ENCODE data around the gene SH3TC2. TPM values are rescaled to one million over a fixed set of nuclear protein-coding genes. Genes with fewer than 3 reads are reported as not detected.

SH3TC2 gene
- total RNA-seq, 1 donor from 2014 or later: 0.25 TPM

- Mint-ChIP-seq H3K4me3 (ENCODE audit: unreplicated experiment) (no peak overlapping the region), H3K27ac (ENCODE audit: unreplicated experiment) (no peak overlapping the region), H3K27me3 (ENCODE audit: unreplicated experiment) (no peaks in the 10 kb centered on the region), H3K36me3 (ENCODE audit: unreplicated experiment) (no peaks in the 10 kb centered on the region), H3K9me3 (ENCODE audit: unreplicated experiment) (no peaks in the 10 kb centered on the region), H3K4me1 (ENCODE audit: low read depth, unreplicated experiment) (peaks cover 2% of the 10 kb centered on the region)
- TF ChIP-seq CTCF (IDR thresholded peaks at IDR 0.05; ENCODE audit: partially characterized antibody, unreplicated experiment): no peak
- no peak for DNase-seq
These were observed 106.1 kb downstream of the SH3TC2 start for GRCh38 chr5:148956477-148957385.

Small RNA genes within 50 kb of the gene (microRNA-seq; reads per million reads assigned to microRNA genes)
- gene MIR584 (ENCODE audit: unreplicated experiment): 1.9 reads per million, percentile 11 among the genes with 10 or more reads in this experiment

Other genes with a start within 250 kb of the SH3TC2 start
- gene ADRB2, start 236.5 kb downstream of the SH3TC2 start, total RNA-seq (ENCODE audit: unreplicated experiment): not detected
- gene ABLIM3, start 78.4 kb upstream of the SH3TC2 start, total RNA-seq (ENCODE audit: unreplicated experiment): 19.0 TPM
- 0.25 TPM for gene AFAP1L1, start 208.8 kb upstream of the SH3TC2 start, total RNA-seq (ENCODE audit: unreplicated experiment)

All from glutamatergic neuron (in vitro differentiated cells).